HL-60 (cell line): ENCODE data around the gene MIA3.

Experiments
- DNase-seq, 2 experiments: peaks; one replicate each; pipeline ENCODE4 v3.0.0-alpha.2; 2010 to 2020; ENCODE audit warnings: low read depth in 1 of 2, low spot score in 1 of 2
- H3K27ac ChIP-seq: fragments of 250-450 bp; sonication (Bioruptor Pico); replicated peaks from 2 replicates; pipeline ENCODE4 v1.5.1; 2020; ENCODE audit warnings: mild to moderate bottlenecking, moderate library complexity
- H3K27me3 ChIP-seq: fragments of 250-450 bp; sonication (Bioruptor Pico); 2 replicates; pipeline ENCODE4 v1.5.1; 2021; ENCODE audit warnings: mild to moderate bottlenecking, moderate library complexity; ENCODE audit not compliant: insufficient read depth, poor library complexity, severe bottlenecking
- H3K4me3 ChIP-seq: replicated peaks from 2 replicates; pipeline ENCODE4 v1.5.1; 2011; ENCODE audit warnings: mild to moderate bottlenecking, control low read depth, low read length; ENCODE audit not compliant: insufficient read depth
- CTCF ChIP-seq: IDR thresholded peaks from one replicate; pipeline ENCODE4 v1.5.1; 2011; ENCODE audit warnings: low read length, control low read depth, inconsistent platforms; ENCODE audit not compliant: insufficient read depth
- GABPA ChIP-seq: IDR thresholded peaks from 2 replicates; pipeline ENCODE4 v1.6.1; 2012; ENCODE audit warnings: low read depth
- POLR2AphosphoS5 ChIP-seq: IDR thresholded peaks from 2 replicates; pipeline ENCODE4 v1.6.1; 2012; ENCODE audit warnings: low read depth
- REST ChIP-seq: IDR thresholded peaks from 2 replicates; pipeline ENCODE4 v1.6.1; 2012; ENCODE audit warnings: low read depth; ENCODE audit not compliant: insufficient replicate concordance
- SPI1 ChIP-seq: IDR thresholded peaks from 2 replicates; pipeline ENCODE4 v1.6.1; 2012; ENCODE audit warnings: low read depth, mild to moderate bottlenecking, borderline replicate concordance

MIA3 gene

GRCh38 chr1:222644636-222644980 lies 26.7 kb downstream of the MIA3 start:
- Histone ChIP-seq H3K27ac (peak overlapping the region; percentile 96), H3K4me3 (peak overlapping the region; percentile 99), H3K27me3 (no peaks in the 10 kb centered on the region)
- no peak for TF ChIP-seq POLR2AphosphoS5
- TF ChIP-seq CTCF, result no peak
- TF ChIP-seq SPI1, result no peak
- TF ChIP-seq REST, result no peak
- TF ChIP-seq GABPA, result no peak
- no peak for DNase-seq

GRCh38 chr1:222652676-222653075 lies 34.8 kb downstream of the MIA3 start:
- TF ChIP-seq SPI1 (no peak), CTCF (no peak), GABPA (no peak), POLR2AphosphoS5 (no peak), REST (no peak)
- Histone ChIP-seq H3K27me3 (no peaks in the 10 kb centered on the region), H3K4me3 (no peak overlapping the region), H3K27ac (peak overlapping the region; percentile 81; the same call in 1 of the 2 replicates)
- DNase-seq, result no peak

GRCh38 chr1:222653178-222653827 lies 35.4 kb downstream of the MIA3 start:
- no peak for DNase-seq
- H3K27ac ChIP-seq, result peak overlapping the region; percentile 81
- TF ChIP-seq GABPA (no peak), SPI1 (peak; percentile 57; the same call in 1 of the 2 replicates), CTCF (no peak), POLR2AphosphoS5 (no peak)
- no peaks in the 10 kb centered on the region for H3K27me3 ChIP-seq
- no peak overlapping the region for H3K4me3 ChIP-seq

- DNase-seq, result peak; percentile 74 to 92
- Histone ChIP-seq H3K27me3 (no peaks in the 10 kb centered on the region), H3K4me3 (no peak overlapping the region), H3K27ac (peak overlapping the region; percentile 81)
- TF ChIP-seq POLR2AphosphoS5 (peak; percentile 57; the same call in 1 of the 2 replicates), REST (no peak)
Observed at GRCh38 chr1:222654849-222655248, 37.0 kb downstream of the MIA3 start.
